ENCODE measurements around the gene HEPN1.

Gene HEPN1

GRCh38 chr11:124928942-124929665, 10.1 kb downstream of the HEPN1 start:
- no peaks in the 10 kb centered on the region for H3K4me1 ChIP-seq (ENCODE audit: control insufficient read depth, insufficient read depth, low read length)
- no peaks in the 10 kb centered on the region for H3K9me3 ChIP-seq (ENCODE audit: control insufficient read depth in 2 of 2, low read length in 2 of 2)
- H3K27me3 ChIP-seq (ENCODE audit: control insufficient read depth in 1 of 2, insufficient read depth in 2 of 2, low read length in 2 of 2): no peaks in the 10 kb centered on the region
- H3K36me3 ChIP-seq (ENCODE audit: control insufficient read depth in 2 of 2, insufficient read depth in 2 of 2, low read length in 2 of 2): no peaks in the 10 kb centered on the region
- no peak overlapping the region for H3K9ac ChIP-seq (ENCODE audit: low read length in 2 of 2)
- H3K27ac ChIP-seq (ENCODE audit: low read length): no peak overlapping the region
- H3K4me3 ChIP-seq (ENCODE audit: low read length in 2 of 2): no peak overlapping the region

GRCh38 chr11:124930799-124931198, 11.7 kb downstream of the HEPN1 start:
- Histone ChIP-seq H3K36me3 (ENCODE audit: control insufficient read depth in 2 of 2, insufficient read depth in 2 of 2, low read length in 2 of 2) (no peaks in the 10 kb centered on the region), H3K4me3 (ENCODE audit: low read length in 2 of 2) (no peak overlapping the region), H3K27ac (ENCODE audit: low read length) (no peak overlapping the region)

GRCh38 chr11:124934862-124935547, 16.0 kb downstream of the HEPN1 start:
- Histone ChIP-seq H3K4me1 (ENCODE audit: control insufficient read depth, insufficient read depth, low read length) (no peaks in the 10 kb centered on the region), H3K36me3 (ENCODE audit: control insufficient read depth in 2 of 2, insufficient read depth in 2 of 2, low read length in 2 of 2) (no peaks in the 10 kb centered on the region), H3K4me3 (ENCODE audit: low read length in 2 of 2) (no peak overlapping the region), H3K9me3 (ENCODE audit: control insufficient read depth in 2 of 2, low read length in 2 of 2) (no peaks in the 10 kb centered on the region), H3K27me3 (ENCODE audit: control insufficient read depth in 1 of 2, insufficient read depth in 2 of 2, low read length in 2 of 2) (peaks cover 0 to 5% of the 10 kb centered on the region in 2 donors), H3K9ac (ENCODE audit: low read length in 2 of 2) (no peak overlapping the region), H3K27ac (ENCODE audit: low read length) (no peak overlapping the region)

More at GRCh38 chr11:124930799-124931198, 11.7 kb downstream of the HEPN1 start:
- Histone ChIP-seq H3K9me3 (ENCODE audit: control insufficient read depth in 2 of 2, low read length in 2 of 2) (no peaks in the 10 kb centered on the region), H3K9ac (ENCODE audit: low read length in 2 of 2) (no peak overlapping the region), H3K4me1 (ENCODE audit: control insufficient read depth, insufficient read depth, low read length) (no peaks in the 10 kb centered on the region), H3K27me3 (ENCODE audit: control insufficient read depth in 1 of 2, insufficient read depth in 2 of 2, low read length in 2 of 2) (peaks cover 0 to 5% of the 10 kb centered on the region in 2 donors)

GRCh38 chr11:124935548-124936514, 16.8 kb downstream of the HEPN1 start, which contains the start of gene HEPACAM:
HEPACAM (minus strand) TSS chr11:124936047; CDS start chr11:124936006, 41 bp downstream.
- Histone ChIP-seq H3K4me1 (ENCODE audit: control insufficient read depth, insufficient read depth, low read length) (no peaks in the 10 kb centered on the region), H3K27ac (ENCODE audit: low read length) (no peak within 1 kb of the TSS), H3K9me3 (ENCODE audit: control insufficient read depth in 2 of 2, low read length in 2 of 2) (no peaks in the 10 kb centered on the region), H3K9ac (ENCODE audit: low read length in 2 of 2) (no peak within 1 kb of the TSS), H3K36me3 (ENCODE audit: control insufficient read depth in 2 of 2, insufficient read depth in 2 of 2, low read length in 2 of 2) (no peaks in the 10 kb centered on the region), H3K27me3 (ENCODE audit: control insufficient read depth in 1 of 2, insufficient read depth in 2 of 2, low read length in 2 of 2) (peaks cover 0 to 5% of the 10 kb centered on the region in 2 donors), H3K4me3 (ENCODE audit: low read length in 2 of 2) (no peak within 1 kb of the TSS)

- Histone ChIP-seq H3K36me3 (ENCODE audit: control insufficient read depth in 2 of 2, insufficient read depth in 2 of 2, low read length in 2 of 2) (no peaks in the 10 kb centered on the region), H3K4me1 (ENCODE audit: control insufficient read depth, insufficient read depth, low read length) (no peaks in the 10 kb centered on the region), H3K4me3 (ENCODE audit: low read length in 2 of 2) (no peak overlapping the region), H3K27me3 (ENCODE audit: control insufficient read depth in 1 of 2, insufficient read depth in 2 of 2, low read length in 2 of 2) (peaks cover 0 to 5% of the 10 kb centered on the region in 2 donors), H3K9me3 (ENCODE audit: control insufficient read depth in 2 of 2, low read length in 2 of 2) (no peaks in the 10 kb centered on the region), H3K9ac (ENCODE audit: low read length in 2 of 2) (no peak overlapping the region), H3K27ac (ENCODE audit: low read length) (no peak overlapping the region)
These were observed 18.4 kb downstream of the HEPN1 start for GRCh38 chr11:124937336-124937935.

- Histone ChIP-seq H3K27me3 (ENCODE audit: control insufficient read depth in 1 of 2, insufficient read depth in 2 of 2, low read length in 2 of 2) (peaks cover 0 to 5% of the 10 kb centered on the region in 2 donors), H3K27ac (ENCODE audit: low read length) (no peak overlapping the region), H3K4me1 (ENCODE audit: control insufficient read depth, insufficient read depth, low read length) (no peaks in the 10 kb centered on the region), H3K9ac (ENCODE audit: low read length in 2 of 2) (no peak overlapping the region), H3K9me3 (ENCODE audit: control insufficient read depth in 2 of 2, low read length in 2 of 2) (no peaks in the 10 kb centered on the region), H3K36me3 (ENCODE audit: control insufficient read depth in 2 of 2, insufficient read depth in 2 of 2, low read length in 2 of 2) (no peaks in the 10 kb centered on the region), H3K4me3 (ENCODE audit: low read length in 2 of 2) (no peak overlapping the region)
These were observed 19.2 kb downstream of the HEPN1 start for GRCh38 chr11:124938206-124938765.

GRCh38 chr11:124938970-124939369, 19.9 kb downstream of the HEPN1 start:
- H3K9ac ChIP-seq (ENCODE audit: low read length in 2 of 2): no peak overlapping the region
- no peak overlapping the region for H3K27ac ChIP-seq (ENCODE audit: low read length)
- H3K27me3 ChIP-seq (ENCODE audit: control insufficient read depth in 1 of 2, insufficient read depth in 2 of 2, low read length in 2 of 2): peaks cover 0 to 5% of the 10 kb centered on the region in 2 donors
- H3K4me3 ChIP-seq (ENCODE audit: low read length in 2 of 2): no peak overlapping the region
- H3K9me3 ChIP-seq (ENCODE audit: control insufficient read depth in 2 of 2, low read length in 2 of 2): no peaks in the 10 kb centered on the region
- H3K36me3 ChIP-seq (ENCODE audit: control insufficient read depth in 2 of 2, insufficient read depth in 2 of 2, low read length in 2 of 2): no peaks in the 10 kb centered on the region
- H3K4me1 ChIP-seq (ENCODE audit: control insufficient read depth, insufficient read depth, low read length): no peaks in the 10 kb centered on the region

GRCh38 chr11:124941703-124942102, 22.7 kb downstream of the HEPN1 start:
- Histone ChIP-seq H3K36me3 (ENCODE audit: control insufficient read depth in 2 of 2, insufficient read depth in 2 of 2, low read length in 2 of 2) (no peaks in the 10 kb centered on the region), H3K27me3 (ENCODE audit: control insufficient read depth in 1 of 2, insufficient read depth in 2 of 2, low read length in 2 of 2) (no peaks in the 10 kb centered on the region), H3K27ac (ENCODE audit: low read length) (no peak overlapping the region), H3K9me3 (ENCODE audit: control insufficient read depth in 2 of 2, low read length in 2 of 2) (no peaks in the 10 kb centered on the region), H3K9ac (ENCODE audit: low read length in 2 of 2) (no peak overlapping the region), H3K4me1 (ENCODE audit: control insufficient read depth, insufficient read depth, low read length) (no peaks in the 10 kb centered on the region), H3K4me3 (ENCODE audit: low read length in 2 of 2) (no peak overlapping the region)

GRCh38 chr11:124942466-124943253, 23.6 kb downstream of the HEPN1 start:
- H3K27ac ChIP-seq (ENCODE audit: low read length): no peak overlapping the region
- H3K9ac ChIP-seq (ENCODE audit: low read length in 2 of 2): no peak overlapping the region
- H3K9me3 ChIP-seq (ENCODE audit: control insufficient read depth in 2 of 2, low read length in 2 of 2): no peaks in the 10 kb centered on the region
- H3K4me1 ChIP-seq (ENCODE audit: control insufficient read depth, insufficient read depth, low read length): no peaks in the 10 kb centered on the region
- no peaks in the 10 kb centered on the region for H3K27me3 ChIP-seq (ENCODE audit: control insufficient read depth in 1 of 2, insufficient read depth in 2 of 2, low read length in 2 of 2)
- H3K36me3 ChIP-seq (ENCODE audit: control insufficient read depth in 2 of 2, insufficient read depth in 2 of 2, low read length in 2 of 2): no peaks in the 10 kb centered on the region
- no peak overlapping the region for H3K4me3 ChIP-seq (ENCODE audit: low read length in 2 of 2)
